Activated naive CD4-positive, alpha-beta T cell (primary cell): Measurements from ENCODE around the gene EVC2.
"Not testable (repeated sequence)": the region's sequence is repeated elsewhere in the genome, so short reads cannot be mapped to it uniquely, and the experiment has no call there.

ENCODE experiments used
- DNase-seq, 4 experiments: peaks; one replicate each; lab custom pipeline; 2025; lab: John Stamatoyannopoulos, UW

EVC2 gene

GRCh38 chr4:5629542-5629941 lies 78.8 kb downstream of the EVC2 start:
- DNase-seq = no peak

GRCh38 chr4:5626913-5627312 lies 81.4 kb downstream of the EVC2 start:
- DNase-seq = no peak

GRCh38 chr4:5622596-5622995 lies 85.8 kb downstream of the EVC2 start:
- DNase-seq = no peak

- no peak for DNase-seq
These were observed 88.3 kb downstream of the EVC2 start for GRCh38 chr4:5619913-5620625.

GRCh38 chr4:5618051-5618960 lies 90.1 kb downstream of the EVC2 start:
- no peak for DNase-seq

GRCh38 chr4:5616331-5616950 lies 91.9 kb downstream of the EVC2 start:
- DNase-seq = no peak

GRCh38 chr4:5615496-5616075 lies 92.8 kb downstream of the EVC2 start:
- no peak for DNase-seq

- no peak for DNase-seq
These were observed 96.6 kb downstream of the EVC2 start for GRCh38 chr4:5611750-5612149.

GRCh38 chr4:5609306-5610007 lies 98.9 kb downstream of the EVC2 start:
- DNase-seq = no peak

GRCh38 chr4:5593828-5594227 lies 114.5 kb downstream of the EVC2 start:
- DNase-seq = not testable (repeated sequence)

GRCh38 chr4:5592272-5592671 lies 116.1 kb downstream of the EVC2 start:
- no peak for DNase-seq

GRCh38 chr4:5589495-5589894 lies 118.9 kb downstream of the EVC2 start:
- no peak for DNase-seq

GRCh38 chr4:5588046-5588445 lies 120.3 kb downstream of the EVC2 start:
- DNase-seq = no peak

- no peak for DNase-seq
These were observed 132.4 kb downstream of the EVC2 start for GRCh38 chr4:5575941-5576340.

- no peak for DNase-seq
These were observed 134.0 kb downstream of the EVC2 start for GRCh38 chr4:5574386-5574785.

- no peak for DNase-seq
These were observed 134.4 kb downstream of the EVC2 start for GRCh38 chr4:5573965-5574364.

GRCh38 chr4:5572751-5573150 lies 135.6 kb downstream of the EVC2 start:
- DNase-seq = no peak

GRCh38 chr4:5572114-5572513 lies 136.2 kb downstream of the EVC2 start:
- no peak for DNase-seq

- DNase-seq = no peak
These were observed 136.7 kb downstream of the EVC2 start for GRCh38 chr4:5571646-5572045.

- no peak for DNase-seq
These were observed 138.9 kb downstream of the EVC2 start for GRCh38 chr4:5569451-5569850.

- no peak for DNase-seq
These were observed 139.4 kb downstream of the EVC2 start for GRCh38 chr4:5568931-5569330.

- no peak for DNase-seq
These were observed 140.0 kb downstream of the EVC2 start for GRCh38 chr4:5568336-5568735.
